CD4-positive, alpha-beta T cell treated with Interleukin-15 for 1 hour (primary cell): ENCODE data around the gene ZNRF1.
A peak's percentile ranks its signal among the peaks of the same experiment; 100 is the strongest.

Experiments
- DNase-seq: peaks from one replicate; pipeline ENCODE4 v3.0.0-alpha.2; 2020

ZNRF1 gene

DNA sequence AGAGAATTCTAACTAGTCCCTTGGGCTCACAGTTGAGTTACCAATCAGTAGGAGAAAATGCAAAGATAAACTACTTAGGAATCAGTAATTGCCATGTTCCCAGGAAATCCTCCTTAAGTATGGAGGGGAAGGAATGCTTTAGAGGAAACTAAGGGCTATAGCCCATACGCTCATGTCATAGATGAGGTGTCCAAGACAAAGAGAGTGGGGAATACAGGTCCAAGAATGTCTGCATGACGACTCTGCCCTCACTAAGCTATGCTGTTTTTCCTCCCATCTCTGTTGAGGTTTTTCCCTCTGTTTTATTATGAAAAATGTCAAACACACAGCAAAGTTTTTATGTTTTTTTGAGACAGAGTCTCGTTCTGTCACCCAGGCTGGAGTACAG, 101.8 kb downstream of the ZNRF1 start:
- DNase-seq: no peak

DNA sequence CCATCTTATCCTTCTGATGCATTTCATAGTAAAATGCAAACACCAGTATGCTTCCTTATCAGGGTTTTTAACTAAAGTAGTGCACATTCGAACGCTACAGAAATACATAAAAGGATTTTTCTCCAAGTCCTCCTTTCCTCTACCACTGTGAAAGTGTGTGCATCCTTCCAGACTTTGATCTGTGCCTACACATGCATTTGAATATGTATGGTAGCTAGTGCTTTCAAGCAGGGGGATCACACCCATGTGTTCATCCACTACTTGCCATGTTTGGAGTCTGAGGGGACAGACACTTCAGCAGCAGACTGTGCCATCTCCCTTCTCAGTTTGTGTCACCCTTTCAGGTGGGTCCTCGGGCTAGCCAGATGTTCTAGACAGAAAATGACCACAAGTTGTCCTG, 102.8 kb downstream of the ZNRF1 start:
- no peak for DNase-seq

DNA sequence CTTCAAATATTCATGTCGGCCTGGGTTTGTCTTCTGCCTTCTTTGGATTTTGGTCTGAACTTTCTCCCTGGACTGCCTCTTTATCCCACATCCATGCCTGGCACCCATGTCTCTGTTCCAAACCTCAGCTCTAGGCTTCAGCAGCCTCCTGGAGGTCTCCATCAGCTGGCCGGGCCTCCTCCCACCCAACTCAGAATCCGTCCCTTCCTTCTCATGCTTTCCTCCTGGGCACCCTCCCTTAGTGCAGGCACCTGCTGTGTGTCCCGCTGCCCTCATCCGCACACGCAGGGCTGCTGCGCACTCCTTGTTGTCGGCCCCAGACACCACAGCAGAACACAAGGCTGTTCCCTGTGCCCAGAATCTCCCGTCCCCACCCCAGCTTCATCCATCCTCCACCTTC, 103.8 kb downstream of the ZNRF1 start:
- DNase-seq: no peak

DNA sequence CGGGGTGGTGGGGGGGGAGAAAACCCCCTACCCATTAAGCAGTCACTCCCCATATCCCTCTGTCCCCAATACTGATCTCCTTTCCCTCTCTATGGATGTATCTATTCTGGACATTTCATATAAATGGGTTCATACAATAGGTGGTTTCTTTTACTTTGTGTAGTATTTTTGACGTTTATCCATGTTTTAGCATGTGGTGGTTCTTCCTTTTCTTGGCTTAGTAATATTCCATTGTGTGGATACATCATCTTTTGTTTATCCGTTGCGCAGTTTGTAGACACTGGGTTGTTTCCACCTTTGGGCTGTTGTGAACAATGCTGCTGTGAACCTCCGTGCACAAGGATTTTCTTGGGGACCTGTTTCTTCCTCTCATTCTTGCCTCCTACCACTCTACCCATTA, 105.2 kb downstream of the ZNRF1 start:
- DNase-seq: no peak

DNA sequence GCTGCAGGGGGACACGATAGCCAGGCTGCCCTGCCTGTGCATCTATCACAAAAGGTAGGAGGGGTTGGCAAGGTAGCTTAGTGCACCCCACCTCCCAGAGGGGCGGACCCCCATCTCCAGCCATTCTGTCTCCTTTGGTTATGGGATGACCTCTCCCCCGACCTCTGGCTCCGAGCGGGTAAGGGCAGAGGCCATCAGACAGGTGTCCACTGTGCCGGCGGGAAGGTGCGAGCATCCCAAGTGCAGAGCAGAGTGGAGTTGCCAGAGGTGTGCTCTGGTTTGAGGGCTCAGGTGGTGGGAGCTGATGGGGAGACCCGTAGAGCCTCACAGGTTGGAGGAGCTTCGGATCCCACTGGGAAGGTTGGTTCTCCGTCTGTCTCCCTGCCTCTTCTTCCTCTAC, 106.0 kb downstream of the ZNRF1 start:
- DNase-seq: no peak

DNA sequence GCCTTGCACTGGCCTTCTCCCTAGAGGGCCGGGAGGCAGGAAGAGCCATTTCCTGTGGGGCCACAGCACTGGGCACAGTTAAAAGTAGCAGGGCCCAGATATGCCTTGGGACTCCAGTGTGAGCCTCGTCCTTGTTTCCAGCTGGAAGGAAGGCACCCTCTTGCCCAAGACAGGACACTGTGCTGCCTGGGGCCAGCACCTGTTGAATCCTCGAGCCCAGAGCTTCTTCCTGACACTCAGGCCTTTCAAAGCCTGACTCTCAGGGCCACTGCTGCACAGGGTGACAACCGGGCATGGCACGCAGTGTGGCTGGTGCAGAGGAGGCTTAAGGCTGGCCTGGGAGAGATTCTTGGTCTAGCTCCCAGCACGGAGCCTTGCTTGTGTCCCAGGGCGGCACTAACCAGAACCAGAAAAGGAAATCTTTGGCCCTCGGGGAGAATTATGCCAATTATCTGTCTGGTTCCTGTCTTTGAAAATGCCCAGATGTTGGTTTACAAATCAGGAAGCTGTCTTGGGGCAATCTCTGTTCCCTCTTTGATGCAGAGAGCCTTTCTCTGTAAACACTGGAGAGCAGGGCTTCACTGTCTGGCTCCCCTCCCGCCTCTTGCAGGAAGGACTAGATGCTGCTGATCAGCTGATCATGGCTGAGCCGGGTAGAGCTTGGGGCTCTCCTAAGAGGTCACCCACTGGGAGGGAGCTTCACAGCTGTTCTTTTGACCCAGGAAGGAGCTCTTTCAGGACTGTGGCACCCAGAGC, 106.7 kb downstream of the ZNRF1 start:
- peak; percentile 44 for DNase-seq

DNA sequence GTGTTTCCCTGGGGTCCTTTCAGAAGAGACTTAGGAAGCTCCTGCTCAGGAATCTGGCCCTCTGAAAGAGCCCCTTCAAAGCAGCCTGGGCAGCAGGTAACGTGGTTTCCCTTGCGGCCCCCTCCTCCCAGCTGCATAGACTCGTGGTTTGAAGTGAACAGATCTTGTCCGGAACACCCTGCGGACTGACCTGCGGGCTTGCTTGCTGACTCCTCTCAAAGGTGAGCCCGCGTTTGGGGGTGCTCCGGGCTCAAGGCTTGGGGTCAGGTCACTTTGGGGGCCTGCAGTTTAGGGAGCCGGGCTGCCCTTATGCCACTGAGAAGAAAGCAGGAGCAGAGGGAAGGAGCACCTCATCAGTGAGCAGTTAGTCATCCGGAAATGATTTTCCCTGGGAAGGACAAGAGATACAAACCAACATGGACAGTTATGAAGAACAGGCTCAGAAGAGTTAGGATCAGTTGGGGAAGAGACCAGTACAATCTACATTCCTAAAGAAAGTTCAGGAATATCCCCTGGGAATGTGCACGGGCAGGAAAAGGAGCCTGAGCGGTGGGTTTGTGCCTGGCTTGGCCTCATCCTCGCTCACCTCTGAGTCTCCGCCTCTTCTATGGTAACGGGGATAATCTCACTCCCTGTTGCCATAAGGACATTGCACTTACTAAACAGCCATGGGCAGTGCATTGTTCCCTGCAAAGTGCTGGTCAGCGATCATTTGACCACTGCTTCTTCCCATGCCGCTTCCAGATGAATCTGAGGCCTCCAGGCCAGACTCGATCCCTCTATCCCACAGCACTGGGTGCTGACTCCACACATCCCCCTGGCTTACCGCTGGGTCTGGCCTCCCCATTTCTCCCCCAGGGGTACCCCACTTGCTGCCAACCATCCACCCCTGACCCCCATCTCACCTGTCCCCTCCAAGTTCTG, 107.8 kb downstream of the ZNRF1 start:
- DNase-seq: no peak

DNA sequence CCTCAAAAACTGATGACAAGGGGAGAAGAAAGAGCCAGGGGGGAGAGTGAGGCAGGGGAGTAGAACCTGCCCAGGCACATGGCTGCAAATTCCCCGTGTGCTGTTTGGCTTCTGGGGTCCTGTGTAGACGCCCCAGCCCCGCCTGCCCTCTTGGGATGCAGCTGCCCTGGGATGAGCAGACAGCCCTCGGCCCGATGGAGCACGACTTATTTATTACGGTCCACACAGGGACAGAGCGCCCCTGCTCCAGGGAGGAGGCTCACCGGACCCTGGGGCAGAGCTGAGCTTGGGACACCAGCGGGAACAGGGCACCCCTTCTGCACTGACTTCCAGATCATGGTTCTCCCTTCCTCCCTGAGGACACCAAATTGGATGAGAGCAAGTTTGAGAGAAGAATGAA, 108.7 kb downstream of the ZNRF1 start:
- DNase-seq: no peak

DNA sequence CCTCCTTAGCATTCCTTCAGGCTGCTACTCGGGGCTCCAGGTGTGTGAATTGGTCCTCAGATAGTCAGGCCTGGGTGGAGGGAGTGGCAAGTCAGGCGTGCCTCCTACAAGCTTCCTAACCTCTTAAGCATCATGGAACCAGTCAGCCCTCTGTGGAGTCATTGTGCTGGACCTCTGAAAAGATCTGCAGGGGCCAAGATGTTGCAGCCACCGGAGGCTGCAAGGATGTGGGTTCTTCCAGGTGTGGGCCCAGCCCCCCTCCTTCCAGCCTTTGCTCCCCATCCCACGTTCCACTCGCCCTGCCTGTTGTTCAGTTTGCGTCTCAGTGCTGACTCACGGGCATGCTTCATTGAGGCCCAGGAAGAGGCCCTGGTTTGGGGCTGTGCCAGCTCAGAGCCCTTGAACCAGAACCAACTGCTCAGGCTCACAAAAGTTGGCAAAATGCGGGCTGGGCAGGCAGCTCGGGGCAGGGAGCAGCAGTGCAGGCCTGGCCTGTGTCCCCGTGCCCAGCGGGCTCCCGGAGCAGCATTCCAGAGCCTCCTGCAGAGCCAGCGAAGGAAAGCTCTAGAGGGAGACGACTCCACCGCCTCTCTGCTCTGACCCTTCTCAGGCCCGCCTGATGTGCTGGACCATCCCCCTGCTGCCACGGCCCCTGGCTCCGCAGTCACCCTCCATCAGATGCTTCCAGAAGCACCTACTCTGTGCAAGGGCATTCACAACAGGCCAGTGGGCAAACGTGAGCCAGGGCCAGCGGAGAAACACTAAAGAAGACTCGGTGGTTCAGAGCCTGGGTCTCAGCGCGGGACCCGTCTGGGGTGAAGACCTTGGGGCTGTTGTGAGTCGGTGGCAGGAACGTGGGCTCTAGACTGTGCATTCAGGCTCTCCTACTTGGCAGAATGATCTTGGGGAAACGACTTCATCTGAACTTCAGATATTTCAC, 110.2 kb downstream of the ZNRF1 start:
- peak; percentile 62 for DNase-seq

DNA sequence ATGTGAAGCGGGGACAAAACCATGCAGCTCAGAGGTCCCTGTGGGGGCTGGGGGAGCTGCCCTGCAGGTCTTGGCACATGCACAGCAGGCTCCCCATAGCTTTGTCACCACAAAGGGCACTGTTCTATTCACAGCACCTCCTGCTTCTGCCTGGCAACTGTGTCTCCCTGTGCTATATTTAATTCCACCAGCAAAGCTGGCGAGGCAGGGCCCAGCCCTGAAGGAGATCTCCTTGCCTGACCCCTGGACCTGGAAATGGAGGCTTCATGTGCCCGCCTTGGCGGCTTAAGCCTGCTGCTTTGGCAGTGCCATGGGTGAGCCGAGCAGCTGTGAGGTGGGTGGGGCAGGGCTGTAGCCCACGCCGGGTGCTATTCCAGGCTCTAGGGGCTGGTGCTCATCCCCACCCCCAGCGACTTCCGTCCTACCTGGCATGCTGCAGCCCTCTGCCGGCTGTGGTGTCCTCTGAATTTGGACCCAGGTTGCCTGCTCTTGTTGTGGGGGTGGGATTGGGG, 111.0 kb downstream of the ZNRF1 start:
- DNase-seq: no peak

DNA sequence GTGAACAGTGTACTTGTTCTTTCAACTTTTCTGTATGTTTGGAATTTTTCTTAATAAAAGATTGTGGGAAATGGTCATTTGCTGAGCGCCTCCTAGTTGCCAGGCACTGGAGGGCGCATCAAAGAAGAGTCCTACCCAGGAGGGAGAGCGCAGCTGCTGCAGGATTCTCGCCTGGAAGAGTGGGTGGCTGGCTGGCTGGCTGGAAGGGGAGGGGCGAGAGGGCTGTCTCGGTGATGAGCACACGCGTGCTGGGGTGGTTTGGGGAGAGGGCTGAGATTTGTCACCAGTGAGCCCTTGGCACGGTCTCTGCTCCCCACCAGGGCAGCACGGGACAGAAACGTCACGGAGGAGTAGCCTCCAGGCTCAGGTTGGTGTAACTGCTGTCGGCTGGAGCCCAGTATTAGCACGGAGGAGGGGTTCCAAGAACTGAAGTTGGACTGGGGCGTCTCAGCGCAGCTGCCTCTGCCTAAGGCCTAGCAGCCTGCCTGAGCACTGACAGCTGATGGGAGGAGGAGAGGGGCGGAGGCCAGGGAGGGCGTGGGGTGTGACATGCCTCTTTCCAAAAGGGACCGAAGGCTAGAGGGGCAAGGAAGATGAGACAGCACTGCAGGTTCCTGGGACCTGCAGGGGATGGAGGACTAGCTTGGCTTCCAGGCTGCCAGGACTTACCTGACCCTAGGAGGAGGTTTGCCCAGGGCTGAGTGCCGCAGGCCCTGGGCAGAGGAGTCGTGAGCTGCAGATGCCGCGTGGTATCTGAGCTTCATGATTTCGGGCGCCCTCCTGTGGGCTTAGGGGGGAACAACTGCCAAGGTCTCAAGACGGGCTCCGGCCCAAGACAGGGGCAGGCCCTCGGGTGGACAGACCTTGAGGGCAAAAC, 112.1 kb downstream of the ZNRF1 start:
- DNase-seq: peak; percentile 82

DNA sequence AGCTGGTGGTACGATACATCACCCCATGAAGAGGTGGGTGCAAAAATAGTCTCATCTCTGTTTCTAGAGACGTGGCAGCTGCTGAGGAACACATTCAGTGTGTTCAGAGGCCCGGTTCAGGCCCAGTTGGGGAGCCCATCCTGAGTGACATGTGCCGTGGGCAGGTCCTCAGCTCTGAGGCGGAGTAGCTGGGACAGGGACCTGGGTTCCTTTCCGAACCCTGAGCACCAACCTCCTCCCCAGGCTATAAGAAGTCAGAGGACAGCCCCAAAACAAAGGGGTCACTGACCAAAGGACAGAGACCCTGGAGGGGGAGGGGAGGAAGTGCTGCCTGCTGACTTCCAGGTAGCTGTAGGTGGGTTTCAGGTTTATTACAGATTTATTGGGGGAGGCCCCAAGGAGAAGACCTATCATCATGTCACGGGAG, 112.7 kb downstream of the ZNRF1 start:
- no peak for DNase-seq

DNA sequence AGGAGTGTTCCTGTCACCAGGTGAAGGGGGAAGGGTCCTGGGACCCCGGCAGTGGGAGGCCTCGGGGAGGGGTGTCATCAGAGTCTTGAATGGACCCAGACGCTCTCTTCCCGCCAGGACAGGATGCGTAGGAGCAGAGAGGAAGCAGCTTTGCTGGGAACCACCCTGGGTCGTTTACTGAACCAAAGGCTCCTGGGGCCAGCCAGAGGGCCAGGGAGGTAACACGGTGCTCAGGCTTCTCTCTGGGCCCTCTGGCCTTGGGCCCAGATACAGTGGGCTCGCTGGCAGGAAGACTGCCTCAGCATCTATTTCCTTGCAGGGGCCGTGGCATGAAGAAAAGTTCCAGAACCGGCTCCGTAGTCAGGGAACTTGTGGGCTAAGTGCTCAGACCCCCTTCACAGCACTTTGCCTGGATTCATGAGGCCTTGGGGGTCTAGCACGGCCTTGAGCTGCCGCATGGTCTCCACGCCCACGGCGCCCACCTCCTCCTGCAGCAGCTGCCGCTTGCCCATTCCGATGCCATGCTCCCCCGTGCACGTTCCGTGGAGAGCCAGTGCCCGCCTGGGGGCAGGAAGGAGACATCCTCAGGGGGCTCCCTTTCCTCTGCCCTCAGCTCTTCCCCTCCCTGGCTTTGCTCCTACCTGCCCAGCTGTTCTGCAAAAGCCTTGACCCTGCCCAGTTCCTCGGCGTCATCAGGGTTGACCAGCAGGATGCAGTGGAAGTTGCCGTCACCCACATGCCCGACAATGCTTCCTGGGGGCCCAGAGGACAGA, 113.3 kb downstream of the ZNRF1 start:
- DNase-seq: no peak

DNA sequence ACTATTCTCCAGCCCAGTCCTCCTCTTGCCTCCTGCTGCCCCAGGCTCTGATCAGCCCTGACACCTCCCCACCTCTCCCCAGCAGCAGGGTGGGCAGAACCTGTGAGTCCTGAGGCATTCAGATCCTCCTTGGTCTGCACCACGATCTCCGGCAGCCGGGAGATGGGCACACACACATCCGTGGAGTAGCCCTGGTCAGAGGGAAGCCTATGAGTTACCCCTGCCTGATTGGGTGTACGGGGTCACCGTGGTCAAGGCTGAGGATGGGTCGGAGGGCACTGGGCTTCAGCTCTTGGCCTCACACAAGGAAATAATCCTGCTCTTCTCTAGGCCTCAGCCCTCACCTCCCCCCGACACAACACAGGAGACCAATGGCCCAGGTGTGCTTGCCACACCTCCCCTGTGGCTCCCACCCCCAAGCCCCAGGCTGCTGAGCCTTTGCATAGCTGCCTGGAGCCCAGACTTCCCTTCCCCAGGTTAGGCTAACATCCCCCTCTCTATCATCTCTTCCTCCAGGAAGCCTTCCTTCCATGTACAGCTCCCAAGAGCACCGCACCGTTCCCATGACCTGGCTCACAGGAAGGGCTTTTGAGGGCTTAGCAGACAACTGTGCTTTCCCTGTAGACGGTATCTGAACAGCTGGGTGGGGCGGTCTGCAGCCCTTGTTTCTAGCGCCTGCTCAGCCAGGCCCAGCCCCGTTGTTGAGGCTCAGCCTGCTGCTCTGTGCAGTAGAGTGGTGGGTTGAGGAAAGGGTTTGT, 114.1 kb downstream of the ZNRF1 start:
- DNase-seq: no peak

DNA sequence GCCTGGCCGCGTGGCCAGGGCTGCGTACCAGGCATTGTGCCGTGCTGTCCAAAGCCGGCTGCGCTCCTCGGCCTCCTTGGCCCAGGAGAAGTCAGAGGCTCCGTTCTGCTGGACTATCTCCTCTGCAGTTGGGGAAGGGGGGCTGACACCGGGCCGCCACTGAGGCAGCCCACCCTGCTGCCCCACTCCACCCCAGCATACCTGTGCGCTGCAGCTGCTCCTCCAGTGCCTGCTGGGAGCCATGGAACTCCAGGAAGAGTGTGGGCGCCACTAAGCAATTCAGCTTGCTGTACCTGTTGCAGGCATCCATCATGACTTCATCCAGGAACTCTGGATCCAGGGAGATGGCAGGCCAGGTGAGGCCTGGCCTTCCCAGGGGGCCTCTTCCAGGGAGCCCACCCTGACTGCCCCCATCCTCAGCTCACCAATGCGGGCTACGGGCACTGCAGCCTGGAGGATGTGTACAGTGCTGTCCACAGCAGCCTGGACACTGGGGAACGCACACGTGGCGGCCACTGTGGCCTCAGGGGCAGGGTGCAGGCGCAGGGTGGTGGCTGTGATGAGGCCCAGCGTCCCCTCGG, 114.8 kb downstream of the ZNRF1 start:
- no peak for DNase-seq

DNA sequence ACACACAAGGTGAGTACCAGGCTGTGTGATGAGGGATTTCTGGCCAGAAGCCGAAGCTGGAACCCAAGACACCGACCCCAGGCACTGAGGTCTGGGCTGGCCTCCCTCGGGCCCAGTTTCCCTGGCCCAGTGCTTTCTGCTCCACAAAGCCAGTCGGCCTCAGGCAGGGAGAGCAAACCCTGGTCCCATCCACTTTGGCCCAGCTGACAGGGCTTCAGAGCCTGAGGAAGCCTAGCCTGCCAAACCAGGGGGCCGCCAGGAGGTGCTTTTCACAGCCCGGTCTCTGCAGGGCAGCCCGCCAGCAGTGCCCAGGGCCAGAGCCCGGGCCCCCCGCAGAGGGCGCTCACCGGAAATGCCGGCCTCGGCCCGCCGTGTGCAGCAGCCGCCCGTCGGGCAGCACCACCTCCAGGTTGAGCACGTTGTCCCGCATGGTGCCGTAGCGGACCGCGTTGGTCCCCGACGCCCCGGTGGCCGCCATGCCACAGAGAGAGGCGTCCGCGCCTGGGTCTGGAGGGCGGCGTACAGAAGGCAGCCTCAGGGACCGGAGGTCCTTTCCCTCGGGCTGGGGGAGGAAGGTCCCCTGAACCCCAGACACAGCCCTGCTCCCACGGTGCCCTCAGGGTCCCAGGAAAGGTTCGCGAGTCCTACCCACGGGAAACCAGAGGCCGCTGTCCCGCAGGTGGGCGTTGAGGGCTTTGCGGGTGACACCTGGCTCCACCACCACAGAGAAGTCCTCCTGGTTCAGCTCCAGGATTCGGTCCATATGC, 115.5 kb downstream of the ZNRF1 start:
- DNase-seq: no peak

DNA sequence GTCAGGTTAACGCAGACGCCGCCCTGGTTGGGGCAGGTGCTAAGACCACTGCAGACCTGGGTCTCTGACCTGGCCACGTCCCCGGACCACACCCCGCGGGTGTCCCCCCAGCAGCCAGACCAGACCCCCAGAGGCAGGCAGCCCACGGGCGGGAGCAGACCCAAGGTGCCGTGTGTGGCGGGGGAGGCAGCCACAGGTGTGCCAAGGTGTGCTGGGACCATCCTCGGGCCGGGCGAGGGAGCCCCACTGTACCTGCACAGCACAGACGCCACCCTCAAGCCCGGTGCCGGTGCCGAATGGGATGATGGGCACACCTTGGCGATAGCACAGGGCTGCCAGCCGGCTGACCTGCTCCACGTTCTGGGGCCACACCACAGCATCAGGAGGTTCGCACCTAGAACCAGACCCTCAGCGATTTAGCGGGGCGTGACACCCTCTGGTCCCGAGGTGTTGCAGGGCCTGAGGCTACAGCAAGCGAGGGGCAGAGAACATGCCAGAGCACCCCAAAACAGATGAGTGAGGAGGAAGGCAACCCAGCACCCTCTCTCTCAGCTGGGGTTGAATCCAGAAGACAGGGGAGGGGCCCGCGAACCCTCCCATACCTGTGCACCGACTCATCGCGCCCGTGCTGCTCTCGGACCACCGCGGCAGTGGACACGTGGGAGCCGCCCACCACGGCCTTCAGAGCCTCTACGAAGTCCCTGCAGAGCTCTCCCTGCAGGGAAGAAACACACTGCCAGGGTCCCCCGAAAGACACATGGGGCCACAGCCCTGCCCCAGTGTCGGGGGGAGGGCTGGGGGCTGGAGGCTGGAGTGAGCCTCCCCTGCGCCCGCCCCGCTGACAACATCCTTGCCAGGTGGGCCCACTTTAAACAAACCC, 116.4 kb downstream of the ZNRF1 start:
- DNase-seq: no peak
